ENCODE results near the gene CEP72. TPM values are rescaled to one million over a fixed set of nuclear protein-coding genes. Genes with fewer than 3 reads are reported as not detected.
"Not testable (repeated sequence)": the region's sequence is repeated elsewhere in the genome, so short reads cannot be mapped to it uniquely, and the experiment has no call there.

The CEP72 gene
- total RNA-seq, 1 donor from 2014 or later: 32.3 TPM

- intact Hi-C loops (cut with micrococcal nuclease): loop anchor here (2.0 kb wide), 1 partner anchor 95 kb away; no protein-coding TSS in a partner anchor
Measured at GRCh38 chr5:681317-682191, 69.4 kb downstream of the CEP72 start.

- intact Hi-C loops (cut with micrococcal nuclease): loop anchor here (2.0 kb wide), 1 partner anchor 95 kb away; no protein-coding TSS in a partner anchor
Measured at GRCh38 chr5:682216-682615, 70.1 kb downstream of the CEP72 start.

GRCh38 chr5:682651-683358 lies 70.7 kb downstream of the CEP72 start:
- intact Hi-C loops (cut with micrococcal nuclease): loop anchor here (2.0 kb wide), 1 partner anchor 94 kb away; no protein-coding TSS in a partner anchor

- intact Hi-C loops (cut with micrococcal nuclease): loop anchor here (2.0 kb wide), 1 partner anchor 93 kb away; no protein-coding TSS in a partner anchor
Measured at GRCh38 chr5:683551-684481, 71.7 kb downstream of the CEP72 start.

GRCh38 chr5:684751-685216 lies 72.6 kb downstream of the CEP72 start:
- intact Hi-C loops (cut with micrococcal nuclease): no loop called here

- intact Hi-C loops (cut with micrococcal nuclease): no loop called here
Measured at GRCh38 chr5:685262-686171, 73.4 kb downstream of the CEP72 start.

GRCh38 chr5:686172-686523 lies 74.0 kb downstream of the CEP72 start:
- intact Hi-C loops (cut with micrococcal nuclease): not testable (repeated sequence)

DNA sequence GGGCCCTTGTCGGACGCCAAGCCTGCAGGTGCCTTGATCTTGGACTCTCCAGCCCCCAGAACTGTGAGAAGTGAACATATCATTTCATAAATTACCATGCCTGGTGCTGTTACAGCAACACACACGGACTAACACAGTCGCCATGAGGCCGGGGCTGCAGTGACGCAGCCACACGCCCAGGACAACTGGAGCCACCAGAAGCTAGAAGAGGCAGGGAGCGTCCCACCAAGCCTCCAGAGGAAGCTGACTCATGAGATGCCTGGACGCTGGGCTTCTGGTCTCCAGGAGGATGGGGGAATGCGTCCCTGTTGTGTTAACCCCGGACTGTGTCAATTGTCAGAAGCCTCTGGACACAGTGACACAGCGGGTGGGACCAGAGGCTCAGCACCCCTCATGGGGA lies 74.8 kb downstream of the CEP72 start:
- intact Hi-C loops (cut with micrococcal nuclease): not testable (repeated sequence)

- intact Hi-C loops (cut with micrococcal nuclease): not testable (repeated sequence)
Measured at GRCh38 chr5:688348-689010, 76.3 kb downstream of the CEP72 start.

DNA sequence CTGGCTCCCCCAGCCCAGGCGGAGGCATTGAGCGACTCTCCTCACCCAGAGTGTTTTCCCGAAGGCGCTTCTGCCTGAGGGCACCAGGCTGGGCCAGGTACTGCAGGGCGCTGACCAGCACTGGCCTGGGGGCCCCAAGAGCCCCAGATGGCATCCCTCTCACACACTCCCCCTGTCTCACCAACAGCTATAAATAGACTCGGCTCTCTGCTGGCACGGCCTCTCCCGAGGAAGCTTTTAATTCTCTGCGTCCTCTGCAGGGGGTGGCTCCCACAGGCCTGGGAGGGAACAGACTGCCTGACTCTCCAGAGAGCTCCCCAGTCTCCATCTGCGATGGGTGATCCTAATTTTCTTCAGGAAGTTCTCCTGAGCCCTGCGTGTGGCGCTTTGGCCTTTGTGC lies 78.2 kb downstream of the CEP72 start:
- intact Hi-C loops (cut with micrococcal nuclease): not testable (repeated sequence)

GRCh38 chr5:691049-691448 lies 78.9 kb downstream of the CEP72 start:
- intact Hi-C loops (cut with micrococcal nuclease): not testable (repeated sequence)

DNA sequence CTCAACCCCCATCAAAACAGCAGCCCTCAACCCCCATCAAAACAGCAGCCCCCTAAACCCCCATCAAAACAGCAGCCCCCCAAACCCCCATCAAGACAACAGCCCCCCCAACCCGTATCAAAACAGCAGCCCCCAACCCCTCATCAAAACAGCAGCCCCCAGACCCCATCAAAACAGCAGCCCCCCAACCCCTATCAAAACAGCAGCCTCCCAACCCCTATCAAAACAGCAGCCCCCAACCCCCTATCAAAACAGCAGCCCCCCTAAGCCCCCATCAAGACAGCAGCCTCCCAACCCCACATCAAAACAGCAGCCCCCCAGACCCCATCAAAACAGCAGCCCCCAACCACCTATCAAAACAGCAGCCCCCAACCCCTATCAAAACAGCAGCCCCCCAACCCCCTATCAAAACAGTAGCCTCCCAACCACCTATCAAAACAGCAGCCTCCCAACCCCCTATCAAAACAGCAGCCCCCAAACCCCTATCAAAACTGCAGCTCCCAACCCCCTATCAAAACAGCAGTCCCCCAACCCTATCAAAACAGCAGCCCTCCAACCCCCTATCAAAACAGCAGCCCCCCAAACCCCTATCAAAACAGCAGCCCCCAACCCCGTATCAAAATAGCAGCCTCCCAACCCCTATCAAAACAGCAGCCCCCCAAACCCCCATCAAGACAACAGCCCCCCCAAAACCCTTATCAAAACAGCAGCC lies 79.8 kb downstream of the CEP72 start:
- intact Hi-C loops (cut with micrococcal nuclease): no loop called here

DNA sequence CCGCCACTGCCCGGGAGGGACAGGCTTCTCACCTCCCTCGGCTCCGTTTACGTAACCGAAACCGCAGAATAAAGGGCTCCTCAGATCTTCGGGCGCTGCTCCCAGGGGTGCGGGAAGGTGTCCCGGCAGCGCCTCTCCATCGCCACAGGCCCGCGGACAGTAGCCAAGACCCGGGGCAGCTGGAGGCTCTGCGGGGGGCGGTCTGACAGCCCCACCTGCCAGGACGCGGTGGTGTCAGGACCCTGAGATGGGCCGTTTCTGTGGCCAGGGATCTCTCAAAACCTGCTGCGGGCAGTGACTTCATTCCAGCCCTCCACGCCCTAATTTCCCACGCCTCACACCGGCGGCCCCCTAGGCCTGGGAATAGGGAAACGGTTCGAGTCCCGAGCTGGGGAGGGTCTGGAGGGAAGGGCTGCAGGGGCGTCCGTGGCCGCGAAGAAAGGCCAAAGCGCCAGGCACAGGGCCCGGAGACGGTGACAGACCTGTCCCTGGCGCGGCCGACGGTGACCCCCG lies 80.4 kb downstream of the CEP72 start:
- intact Hi-C loops (cut with micrococcal nuclease): not testable (repeated sequence)

GRCh38 chr5:693271-694041 lies 81.3 kb downstream of the CEP72 start, which contains the start of gene TPPP:
TPPP (minus strand) TSS chr5:693352; CDS start chr5:678060, 15,292 bp downstream.
- intact Hi-C loops (cut with micrococcal nuclease): not testable (repeated sequence)

- intact Hi-C loops (cut with micrococcal nuclease): not testable (repeated sequence)
Measured at GRCh38 chr5:694042-694431, 81.9 kb downstream of the CEP72 start.

DNA sequence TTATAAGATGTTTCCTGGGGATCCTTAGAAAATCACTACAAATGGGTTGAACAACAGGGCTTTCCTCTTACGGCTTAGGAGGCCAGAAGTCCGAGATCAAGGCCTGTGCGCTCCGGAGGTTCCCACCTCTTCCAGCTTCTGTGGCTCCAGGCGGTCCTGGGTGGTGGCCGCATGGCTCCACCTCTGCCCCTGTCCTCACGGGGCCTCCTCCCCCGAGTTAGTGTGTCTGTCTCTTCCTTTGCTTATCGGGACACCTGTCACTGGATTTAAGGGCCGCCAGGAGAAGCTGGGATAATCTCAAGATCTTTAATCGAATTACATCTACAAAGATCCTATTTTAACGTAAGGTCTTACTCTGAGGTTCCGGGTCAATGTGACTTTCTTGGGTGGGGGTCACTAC lies 83.3 kb downstream of the CEP72 start:
- intact Hi-C loops (cut with micrococcal nuclease): not testable (repeated sequence)

GRCh38 chr5:696191-696590 lies 84.1 kb downstream of the CEP72 start:
- intact Hi-C loops (cut with micrococcal nuclease): not testable (repeated sequence)

Measured in T-helper 2 cell treated with Interferon-gamma antibody and Interleukin-4, amounts not matched to agents 100 ng/mL and 5 ng/mL, for 36 hours (primary cell).